ENCODE measurements around the gene ZNF574. TPM values are rescaled to one million over a fixed set of nuclear protein-coding genes. Genes with fewer than 3 reads are reported as not detected.
"Not testable (repeated sequence)": the region's sequence is repeated elsewhere in the genome, so short reads cannot be mapped to it uniquely, and the experiment has no call there.

Gene ZNF574
- polyA plus RNA-seq, 1 of the 3 experiments (the other 2 are of a cell fraction) = 8.5 TPM

DNA sequence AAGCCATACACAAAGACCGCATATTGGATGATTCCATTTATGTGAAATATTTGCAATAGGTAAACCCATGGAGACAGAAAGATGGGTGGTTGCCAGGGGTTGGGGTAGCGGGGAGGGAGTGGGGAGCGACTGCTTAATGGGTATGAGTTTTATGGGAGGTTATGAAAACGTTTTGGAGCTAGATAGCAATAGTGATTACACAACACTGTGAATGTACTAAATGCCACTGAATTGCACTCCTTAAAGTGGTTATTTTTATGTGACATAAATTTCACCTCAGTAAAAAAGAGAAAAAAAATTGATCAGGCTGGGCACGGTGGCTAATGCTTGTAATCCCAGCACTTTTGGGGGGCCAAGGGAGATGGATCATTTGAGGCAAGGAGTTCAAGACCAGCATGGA lies 42.6 kb upstream of the ZNF574 start:
- ChIA-PET POLR2A (no interaction called here), CTCF (interaction anchor here (0.5 to 2.4 kb wide), 6 partner anchors 13 to 174 kb away, joined by 3 to 19 read pairs (median 12); partner anchors contain the start of gene RPS19)
- Histone ChIP-seq H3K9me3 (no peaks in the 10 kb centered on the region), H3F3A (replicated peaks; ENCODE audit: insufficient read depth) (no peaks in the 10 kb centered on the region), H2AFZ (ENCODE audit: low read depth) (no peak overlapping the region), H4K20me1 (ENCODE audit: insufficient read depth) (no peaks in the 10 kb centered on the region), H3K4me3 (ENCODE audit: low read depth in 2 of 2, low read length in 1 of 2) (no peak overlapping the region), H3K79me2 (ENCODE audit: insufficient read depth) (no peaks in the 10 kb centered on the region), H3K9ac (no peak overlapping the region), H3K36me3 (replicated peaks in 1 of 2; ENCODE audit: control insufficient read depth in 1 of 2, insufficient read depth in 2 of 2, low read length in 1 of 2) (no peaks in the 10 kb centered on the region), H3K4me2 (no peak overlapping the region), H3K27me3 (ENCODE audit: insufficient read depth) (no peaks in the 10 kb centered on the region; the same call in 1 of the 2 replicates), H3K9me2 (no peaks in the 10 kb centered on the region), H3K4me1 (ENCODE audit: control insufficient read depth in 1 of 2, insufficient read depth in 2 of 2, low read depth in 1 of 2, low read length in 1 of 2) (no peaks in the 10 kb centered on the region), H3K27ac (ENCODE audit: low read depth in 2 of 2, low read length in 1 of 2) (no peak overlapping the region)
- no peak for TF ChIP-seq GATA2 (CRISPR knock-in tag; IDR thresholded peaks at IDR 0.05)
- TF ChIP-seq TAF1 (IDR thresholded peaks at IDR 0.05; ENCODE audit: borderline replicate concordance, low read depth, low read length) = no peak
- no peak for TF ChIP-seq FOXJ3 (CRISPR knock-in tag; IDR thresholded peaks at IDR 0.05)
- TF ChIP-seq YY1 (IDR thresholded peaks at IDR 0.05; ENCODE audit: low read depth) = no peak
- TF ChIP-seq EP300 (IDR thresholded peaks at IDR 0.05; ENCODE audit: borderline replicate concordance in 1 of 2, low read depth in 1 of 2, low read length in 1 of 2) = no peak
- TF ChIP-seq, protein P1, sequence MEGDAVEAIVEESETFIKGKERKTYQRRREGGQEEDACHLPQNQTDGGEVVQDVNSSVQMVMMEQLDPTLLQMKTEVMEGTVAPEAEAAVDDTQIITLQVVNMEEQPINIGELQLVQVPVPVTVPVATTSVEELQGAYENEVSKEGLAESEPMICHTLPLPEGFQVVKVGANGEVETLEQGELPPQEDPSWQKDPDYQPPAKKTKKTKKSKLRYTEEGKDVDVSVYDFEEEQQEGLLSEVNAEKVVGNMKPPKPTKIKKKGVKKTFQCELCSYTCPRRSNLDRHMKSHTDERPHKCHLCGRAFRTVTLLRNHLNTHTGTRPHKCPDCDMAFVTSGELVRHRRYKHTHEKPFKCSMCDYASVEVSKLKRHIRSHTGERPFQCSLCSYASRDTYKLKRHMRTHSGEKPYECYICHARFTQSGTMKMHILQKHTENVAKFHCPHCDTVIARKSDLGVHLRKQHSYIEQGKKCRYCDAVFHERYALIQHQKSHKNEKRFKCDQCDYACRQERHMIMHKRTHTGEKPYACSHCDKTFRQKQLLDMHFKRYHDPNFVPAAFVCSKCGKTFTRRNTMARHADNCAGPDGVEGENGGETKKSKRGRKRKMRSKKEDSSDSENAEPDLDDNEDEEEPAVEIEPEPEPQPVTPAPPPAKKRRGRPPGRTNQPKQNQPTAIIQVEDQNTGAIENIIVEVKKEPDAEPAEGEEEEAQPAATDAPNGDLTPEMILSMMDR (IDR thresholded peaks at IDR 0.05) = no peak
- DNase-seq = no peak
- 66% methylated on average over 5 of the region's 5 CpGs for WGBS (ENCODE audit: low lambda C conversion rate)

DNA sequence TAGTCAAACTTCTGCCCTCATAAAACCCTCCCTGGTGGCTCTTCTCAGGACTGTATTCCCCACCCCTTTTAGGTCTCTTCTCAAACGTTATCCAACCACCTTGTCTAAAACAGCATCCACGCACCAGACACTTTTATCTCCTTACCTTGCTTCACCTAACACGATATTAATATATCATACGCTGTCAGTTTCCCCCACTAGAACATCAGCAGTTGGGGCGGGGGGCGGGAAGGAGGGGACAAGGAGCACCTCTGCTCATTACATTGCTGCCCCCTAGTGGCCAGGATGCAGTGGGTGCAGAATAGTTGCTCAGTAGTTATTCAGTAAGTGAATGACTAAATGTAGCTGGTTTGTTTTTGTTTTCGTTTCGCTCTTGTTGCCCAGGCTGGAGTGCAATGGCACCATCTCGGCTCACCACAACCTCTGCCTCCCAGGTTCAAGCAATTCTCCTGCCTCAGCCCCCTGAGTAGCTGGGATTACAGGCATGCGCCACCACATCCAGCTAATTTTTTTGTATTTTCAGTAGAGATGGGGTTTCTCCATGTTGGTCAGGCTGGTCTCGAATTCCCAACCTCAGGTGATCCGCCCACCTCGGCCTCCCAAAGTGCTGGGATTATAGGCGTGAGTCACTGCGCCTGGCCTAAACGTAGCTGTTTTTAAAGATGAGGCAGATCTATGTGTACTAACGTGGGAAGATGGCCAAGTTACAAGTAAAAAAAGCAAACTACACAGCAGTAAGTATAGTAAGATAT lies 41.1 kb upstream of the ZNF574 start:
- DNase-seq = peak; percentile 86
- WGBS (ENCODE audit: low lambda C conversion rate) = 32% methylated on average over 17 of the region's 17 CpGs
- H2AFZ ChIP-seq (ENCODE audit: low read depth) = peak overlapping the region; percentile 17; the same call in 1 of the 2 replicates

More for the DNA sequence above, 41.1 kb upstream of the ZNF574 start:
- not testable (repeated sequence) for H3K27ac ChIP-seq (ENCODE audit: low read depth in 2 of 2, low read length in 1 of 2); H3K36me3 ChIP-seq (replicated peaks in 1 of 2; ENCODE audit: control insufficient read depth in 1 of 2, insufficient read depth in 2 of 2, low read length in 1 of 2); H3K9me2 ChIP-seq; H4K20me1 ChIP-seq (ENCODE audit: insufficient read depth); H3K4me1 ChIP-seq (ENCODE audit: control insufficient read depth in 1 of 2, insufficient read depth in 2 of 2, low read depth in 1 of 2, low read length in 1 of 2); H3K9ac ChIP-seq; H3K27me3 ChIP-seq (ENCODE audit: insufficient read depth); H3K79me2 ChIP-seq (ENCODE audit: insufficient read depth); H3K9me3 ChIP-seq; H3F3A ChIP-seq (replicated peaks; ENCODE audit: insufficient read depth)
- TF ChIP-seq SMC3 (IDR thresholded peaks at IDR 0.05; ENCODE audit: low read depth, low read length) (peak; percentile 41; the same call in 1 of the 2 replicates), RAD21 (IDR thresholded peaks at IDR 0.05; ENCODE audit: low read length) (peak; percentile 78)
- TF ChIP-seq, protein P1 (IDR thresholded peaks at IDR 0.05) = peak; percentile 92
- H3K4me3 ChIP-seq (ENCODE audit: low read depth in 2 of 2, low read length in 1 of 2) = peak overlapping the region in 1 of 2 experiments; percentile 54; a peak in 1 of 4 replicates
- ChIA-PET CTCF (interaction anchor here (0.6 to 2.6 kb wide), 47 partner anchors 9 to 270 kb away, joined by 3 to 25 read pairs (median 4); no protein-coding TSS in a partner anchor), POLR2A (interaction anchor here (0.8 to 1.3 kb wide), 3 partner anchors 11 to 42 kb away, joined by 3 to 5 read pairs (median 4); no protein-coding TSS in a partner anchor)
- peak overlapping the region; percentile 72 for H3K4me2 ChIP-seq
